H9 (cell line): ENCODE results near the gene PPP1R13B. TPM values are rescaled to one million over a fixed set of nuclear protein-coding genes. Genes with fewer than 3 reads are reported as not detected.

Experiments
- DNase-seq: peaks from one replicate; pipeline ENCODE4 v3.0.0-alpha.2; 2017
- H2AFZ ChIP-seq: one replicate; pipeline ENCODE4 v1.6.1; 2013; ENCODE audit warnings: mild to moderate bottlenecking, low read length, control low read depth, moderate library complexity
- H2AK5ac ChIP-seq: 2 replicates; pipeline ENCODE4 v1.6.1; 2013; ENCODE audit warnings: low read length, control low read depth, mixed read lengths; ENCODE audit not compliant: insufficient read length
- H2BK120ac ChIP-seq: one replicate; pipeline ENCODE4 v1.6.1; 2013; ENCODE audit warnings: low read depth, mild to moderate bottlenecking, low read length, control low read depth, inconsistent platforms; ENCODE audit not compliant: poor library complexity, severe bottlenecking
- H2BK12ac ChIP-seq: 2 replicates; pipeline ENCODE4 v1.6.1; 2013; ENCODE audit warnings: low read length, control low read depth, mixed read lengths, low read depth; ENCODE audit not compliant: insufficient read length
- H2BK15ac ChIP-seq: 2 replicates; pipeline ENCODE4 v1.6.1; 2013; ENCODE audit warnings: low read depth, low read length, control low read depth
- H2BK20ac ChIP-seq: one replicate; pipeline ENCODE4 v1.6.1; 2013; ENCODE audit warnings: low read depth, mild to moderate bottlenecking, low read length, control low read depth, inconsistent platforms; ENCODE audit not compliant: poor library complexity, severe bottlenecking
- H2BK5ac ChIP-seq: 2 replicates; pipeline ENCODE4 v1.6.1; 2013; ENCODE audit warnings: low read length, control low read depth, mixed read lengths; ENCODE audit not compliant: insufficient read length
- H3K14ac ChIP-seq: 2 replicates; pipeline ENCODE4 v1.6.1; 2013; ENCODE audit warnings: low read length, control low read depth; ENCODE audit not compliant: insufficient read depth
- H3K18ac ChIP-seq: 2 replicates; pipeline ENCODE4 v1.6.1; 2013; ENCODE audit warnings: low read depth, mild to moderate bottlenecking, mixed read lengths, low read length, control low read depth; ENCODE audit not compliant: insufficient read length
- H3K23ac ChIP-seq: 2 replicates; pipeline ENCODE4 v1.6.1; 2013; ENCODE audit warnings: low read length, control low read depth, mixed read lengths, low read depth; ENCODE audit not compliant: insufficient read length
- H3K23me2 ChIP-seq: 2 replicates; pipeline ENCODE4 v1.6.1; 2013; ENCODE audit warnings: low read depth, mild to moderate bottlenecking, mixed read lengths, low read length, control low read depth; ENCODE audit not compliant: insufficient read length, poor library complexity, severe bottlenecking
- H3K27ac ChIP-seq: 2 replicates; pipeline ENCODE4 v1.5.1; 2013; ENCODE audit warnings: low read length, control low read depth, mixed read lengths, low read depth; ENCODE audit not compliant: insufficient read length
- H3K27me3 ChIP-seq: 2 replicates; pipeline ENCODE4 v1.6.1; 2013; ENCODE audit warnings: low read length, control low read depth, inconsistent platforms; ENCODE audit not compliant: insufficient read depth
- H3K4ac ChIP-seq: 2 replicates; pipeline ENCODE4 v1.6.1; 2013; ENCODE audit warnings: low read depth, mild to moderate bottlenecking, control low read depth, inconsistent platforms, low read length, moderate library complexity
- H3K4me1 ChIP-seq: 2 replicates; pipeline ENCODE4 v1.6.1; 2013; ENCODE audit warnings: low read length, control low read depth, inconsistent platforms; ENCODE audit not compliant: insufficient read depth
- H3K4me2 ChIP-seq: 2 replicates; pipeline ENCODE4 v1.6.1; 2013; ENCODE audit warnings: low read length, control low read depth, mixed read lengths; ENCODE audit not compliant: insufficient read length, insufficient read depth
- H3K56ac ChIP-seq: 2 replicates; pipeline ENCODE4 v1.6.1; 2013; ENCODE audit warnings: low read depth, mild to moderate bottlenecking, mixed read lengths, low read length, control low read depth; ENCODE audit not compliant: insufficient read length
- H3K79me1 ChIP-seq: 2 replicates; pipeline ENCODE4 v1.6.1; 2013; ENCODE audit warnings: low read depth, mild to moderate bottlenecking, moderate library complexity, low read length, control low read depth, inconsistent platforms; ENCODE audit not compliant: insufficient read depth, poor library complexity, severe bottlenecking
- H3K79me2 ChIP-seq: 2 replicates; pipeline ENCODE4 v1.6.1; 2013; ENCODE audit warnings: low read length, control low read depth, inconsistent platforms; ENCODE audit not compliant: insufficient read depth
- H3K9ac ChIP-seq: 2 replicates; pipeline ENCODE4 v1.6.1; 2013; ENCODE audit warnings: low read length, control low read depth, mixed read lengths; ENCODE audit not compliant: insufficient read length; ENCODE audit errors: extremely low read depth
- H3K9me3 ChIP-seq: one replicate; pipeline ENCODE4 v1.6.1; 2013; ENCODE audit warnings: low read depth, low read length, inconsistent platforms; ENCODE audit not compliant: control insufficient read depth
- H3T11ph ChIP-seq: one replicate; pipeline ENCODE4 v1.6.1; 2013; ENCODE audit warnings: mild to moderate bottlenecking, low read length, control low read depth, inconsistent platforms
- H4K20me1 ChIP-seq: one replicate; pipeline ENCODE4 v1.6.1; 2013; ENCODE audit not compliant: control insufficient read depth, insufficient read length, insufficient read depth
- H4K5ac ChIP-seq: 2 replicates; pipeline ENCODE4 v1.6.1; 2013; ENCODE audit warnings: low read depth, mild to moderate bottlenecking, mixed read lengths, low read length, control low read depth; ENCODE audit not compliant: insufficient read length
- H4K8ac ChIP-seq: replicated peaks from 2 replicates; pipeline ENCODE4 v1.6.1; 2013; ENCODE audit warnings: low read length, control low read depth, mixed read lengths, low read depth; ENCODE audit not compliant: insufficient read length
- H4K91ac ChIP-seq: 2 replicates; pipeline ENCODE4 v1.6.1; 2013; ENCODE audit warnings: low read depth, mild to moderate bottlenecking, moderate library complexity, mixed read lengths, low read length, control low read depth; ENCODE audit not compliant: insufficient read length
- H3K27ac Mint-ChIP-seq, 3 experiments: 2 replicates in 2 of 3; 3 replicates in 1 of 3; pipeline ENCODE4 v1.8.0; 2020 to 2021; ENCODE audit warnings: mixed read lengths in 3 of 3, mild to moderate bottlenecking in 1 of 3, moderate library complexity in 1 of 3
- H3K27me3 Mint-ChIP-seq: 2 replicates; pipeline ENCODE4 v1.8.0; 2021; ENCODE audit warnings: low read depth, mild to moderate bottlenecking, moderate library complexity, mixed read lengths
- H3K36me3 Mint-ChIP-seq, 3 experiments: 2 replicates in 2 of 3; 3 replicates in 1 of 3; pipeline ENCODE4 v1.8.0; 2020 to 2021; ENCODE audit warnings: low read depth in 3 of 3, mixed read lengths in 3 of 3; ENCODE audit not compliant: insufficient read depth in 1 of 3
- H3K4me1 Mint-ChIP-seq, 2 experiments: 2 replicates each; pipeline ENCODE4 v1.8.0; 2020; ENCODE audit warnings: mixed read lengths in 2 of 2
- H3K4me3 Mint-ChIP-seq, 2 experiments: 2 replicates in 1 of 2; 3 replicates in 1 of 2; pipeline ENCODE4 v1.8.0; 2020 to 2021; ENCODE audit warnings: mild to moderate bottlenecking in 2 of 2, mixed read lengths in 2 of 2, moderate library complexity in 1 of 2
- H3K9me3 Mint-ChIP-seq, 2 experiments: 2 replicates in 1 of 2; 3 replicates in 1 of 2; pipeline ENCODE4 v1.8.0; 2020; ENCODE audit warnings: mild to moderate bottlenecking in 2 of 2, mixed read lengths in 2 of 2, moderate library complexity in 1 of 2
- CTCF ChIP-seq: fragments of 200-600 bp; sonication (generic); conservative IDR thresholded peaks from 3 replicates; pipeline ENCODE4 v1.8.0; 2021; ENCODE audit warnings: antibody characterized with exemption, mild to moderate bottlenecking
- WGBS: extraction: QIAGEN DNeasy Blood & Tissue Kit; methylation state at CpG from one replicate; pipeline ENCODE4 v1.1.7; 2013; ENCODE audit warnings: missing lambda C conversion rate, low lambda C conversion rate, mixed read lengths; ENCODE audit not compliant: insufficient read length; ENCODE audit errors: extremely low coverage; 5-methylcytosine and 5-hydroxymethylcytosine counted together
- total RNA-seq: library from RNA; stranded (reverse); gene quantifications from 2 replicates; pipeline ENCODE4 v1.2.1, GENCODE V29; 2021

PPP1R13B gene
- total RNA-seq, 1 experiment from 2014 or later, result 6.0 TPM

- Histone ChIP-seq H3K18ac (no peak overlapping the region), H2BK5ac (no peak overlapping the region), H2BK120ac (no peak overlapping the region), H4K20me1 (no peaks in the 10 kb centered on the region), H3K23ac (no peak overlapping the region), H3K14ac (peak overlapping the region; percentile 58; the same call in 1 of the 2 replicates), H3K27ac (no peak overlapping the region), H3K79me2 (no peaks in the 10 kb centered on the region), H3K9ac (no peak overlapping the region), H3K9me3 (no peaks in the 10 kb centered on the region), H2AFZ (no peak overlapping the region), H3T11ph (no peak overlapping the region), H2BK15ac (no peak overlapping the region), H2BK20ac (no peak overlapping the region), H3K27me3 (no peaks in the 10 kb centered on the region), H3K4ac (no peak overlapping the region), H2AK5ac (no peak overlapping the region), H4K8ac (no peak overlapping the region), H3K4me1 (peaks cover 3% of the 10 kb centered on the region; the same call in 1 of the 2 replicates), H3K4me2 (no peak overlapping the region), H2BK12ac (no peak overlapping the region), H4K91ac (no peak overlapping the region), H3K23me2 (no peaks in the 10 kb centered on the region), H3K56ac (no peak overlapping the region), H3K79me1 (no peaks in the 10 kb centered on the region), H4K5ac (no peak overlapping the region)
- no CpG with 5 or more reads among the region's 18 CpGs for WGBS
- TF ChIP-seq CTCF, result no peak
- Mint-ChIP-seq H3K9me3 (no peaks in the 10 kb centered on the region; a peak in 1 of 5 replicates), H3K4me3 (no peak overlapping the region; a peak in 1 of 5 replicates), H3K4me1 (peaks cover 26 to 40% of the 10 kb centered on the region in 2 experiments), H3K27ac (peak overlapping the region in 1 of 3 experiments; percentile 49; a peak in 1 of 7 replicates), H3K27me3 (peaks cover 3% of the 10 kb centered on the region), H3K36me3 (no peaks in the 10 kb centered on the region)
- DNase-seq, result no peak
These were observed 12.2 kb upstream of the PPP1R13B start for GRCh38 chr14:103859416-103860202.
